Measurements from ENCODE around the gene AMBRA1.
A peak's percentile ranks its signal among the peaks of the same experiment; 100 is the strongest.
"Not testable (repeated sequence)": the region's sequence is repeated elsewhere in the genome, so short reads cannot be mapped to it uniquely, and the experiment has no call there.

AMBRA1 gene

DNA sequence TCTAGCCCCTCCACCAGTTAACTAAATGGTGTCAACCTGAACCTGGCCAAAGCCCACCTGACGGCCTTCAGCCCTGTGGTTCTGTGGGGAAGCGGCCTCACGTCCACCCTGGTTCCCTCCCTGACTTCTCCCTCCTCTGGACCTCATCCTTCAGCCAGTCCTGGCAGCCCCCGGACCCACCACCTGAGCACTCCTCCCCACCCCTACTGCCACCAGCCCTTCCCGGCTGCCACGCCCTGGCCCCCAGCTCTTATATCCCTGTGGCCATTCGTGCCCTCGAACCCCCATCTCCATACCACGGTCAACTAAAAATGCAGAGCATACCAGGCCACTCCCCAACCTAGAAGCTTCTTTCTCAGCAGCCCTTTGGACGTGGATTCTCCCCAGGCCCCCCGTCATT, 216.5 kb downstream of the AMBRA1 start:
- H3K27ac Mint-ChIP-seq, result no peak overlapping the region
- H3K9me3 Mint-ChIP-seq, result no peaks in the 10 kb centered on the region
- peaks cover 4% of the 10 kb centered on the region for H3K4me1 Mint-ChIP-seq (ENCODE audit: low read depth)
- H3K36me3 Mint-ChIP-seq (ENCODE audit: low read depth), result peaks cover 20% of the 10 kb centered on the region
- H3K4me3 Mint-ChIP-seq, result no peak overlapping the region
- peaks cover 4% of the 10 kb centered on the region for H3K27me3 Mint-ChIP-seq

DNA sequence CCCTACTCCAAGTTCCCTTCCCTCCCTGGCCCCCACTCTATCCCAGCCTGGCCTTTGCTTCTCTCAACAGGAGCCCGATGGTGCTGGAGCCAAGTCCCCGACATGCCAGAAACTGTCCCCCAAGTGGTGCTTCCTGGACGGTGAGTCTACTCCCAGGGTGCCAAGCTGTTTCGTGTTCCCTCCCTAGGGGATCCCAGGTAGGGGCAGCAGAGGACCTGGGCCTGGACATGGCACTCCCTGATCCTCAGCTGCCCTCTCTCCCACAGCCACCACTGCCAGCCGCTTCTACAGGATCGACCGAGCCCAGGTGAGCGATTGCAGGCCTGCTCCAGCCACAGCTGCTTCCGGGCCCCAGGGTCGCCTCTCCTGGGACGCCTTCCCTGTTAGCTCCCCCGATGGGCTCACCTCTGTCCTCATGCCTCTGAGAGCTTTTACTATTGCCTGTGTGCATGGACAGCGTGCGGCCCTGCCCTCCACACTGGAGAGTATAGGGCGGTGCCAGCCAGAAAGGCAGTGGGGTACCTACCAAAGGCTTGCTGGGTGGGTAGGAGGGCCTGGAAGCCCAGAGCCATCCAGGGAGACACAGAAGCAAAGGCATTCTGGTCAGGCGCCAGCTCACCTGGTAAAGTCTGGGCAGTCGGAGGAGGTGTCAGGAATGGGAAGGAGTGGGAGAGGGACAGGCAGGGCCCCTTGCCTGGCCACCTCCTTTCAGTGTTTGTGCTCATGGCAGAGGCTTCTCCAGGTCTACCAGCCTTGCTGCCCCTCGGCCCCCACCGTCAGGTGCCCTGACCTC, 217.4 kb downstream of the AMBRA1 start:
- H3K9me3 Mint-ChIP-seq, result no peaks in the 10 kb centered on the region
- H3K4me1 Mint-ChIP-seq (ENCODE audit: low read depth), result peaks cover 4% of the 10 kb centered on the region
- no peaks in the 10 kb centered on the region for H3K27me3 Mint-ChIP-seq
- peaks cover 25% of the 10 kb centered on the region for H3K36me3 Mint-ChIP-seq (ENCODE audit: low read depth)
- H3K27ac Mint-ChIP-seq, result no peak overlapping the region
- H3K4me3 Mint-ChIP-seq, result no peak overlapping the region

DNA sequence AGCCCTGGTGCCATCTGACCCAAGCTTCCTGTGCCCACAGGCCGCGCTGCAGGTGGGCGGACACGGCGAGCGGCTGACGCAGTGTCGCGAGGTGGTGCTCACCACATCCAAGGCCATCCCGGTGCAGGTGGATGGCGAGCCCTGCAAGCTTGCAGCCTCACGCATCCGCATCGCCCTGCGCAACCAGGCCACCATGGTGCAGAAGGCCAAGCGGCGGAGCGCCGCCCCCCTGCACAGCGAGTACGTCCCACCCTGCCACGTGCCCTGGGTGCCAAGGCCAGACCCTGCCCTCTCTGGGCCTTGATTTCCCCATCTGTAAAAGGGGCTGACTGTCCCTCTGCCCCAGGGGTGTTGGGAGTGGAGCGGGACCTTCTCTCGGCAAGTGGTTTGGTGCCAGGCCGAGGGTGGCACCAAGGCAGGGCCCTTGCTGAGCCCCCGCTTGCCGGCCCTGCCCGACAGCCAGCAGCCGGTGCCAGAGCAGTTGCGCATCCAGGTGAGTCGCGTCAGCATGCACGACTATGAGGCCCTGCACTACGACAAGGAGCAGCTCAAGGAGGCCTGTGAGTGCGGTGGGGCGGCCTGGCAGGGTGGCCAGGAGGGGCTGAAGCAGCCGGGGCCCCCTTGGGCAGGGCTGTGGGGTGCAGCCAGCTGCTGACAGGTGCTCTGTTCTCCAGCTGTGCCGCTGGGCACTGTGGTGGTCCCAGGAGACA, 218.3 kb downstream of the AMBRA1 start:
- H3K4me3 Mint-ChIP-seq, result no peak overlapping the region
- peaks cover 4% of the 10 kb centered on the region for H3K4me1 Mint-ChIP-seq (ENCODE audit: low read depth)
- H3K27me3 Mint-ChIP-seq, result no peaks in the 10 kb centered on the region
- H3K36me3 Mint-ChIP-seq (ENCODE audit: low read depth), result peaks cover 27% of the 10 kb centered on the region
- no peaks in the 10 kb centered on the region for H3K9me3 Mint-ChIP-seq
- H3K27ac Mint-ChIP-seq, result no peak overlapping the region

DNA sequence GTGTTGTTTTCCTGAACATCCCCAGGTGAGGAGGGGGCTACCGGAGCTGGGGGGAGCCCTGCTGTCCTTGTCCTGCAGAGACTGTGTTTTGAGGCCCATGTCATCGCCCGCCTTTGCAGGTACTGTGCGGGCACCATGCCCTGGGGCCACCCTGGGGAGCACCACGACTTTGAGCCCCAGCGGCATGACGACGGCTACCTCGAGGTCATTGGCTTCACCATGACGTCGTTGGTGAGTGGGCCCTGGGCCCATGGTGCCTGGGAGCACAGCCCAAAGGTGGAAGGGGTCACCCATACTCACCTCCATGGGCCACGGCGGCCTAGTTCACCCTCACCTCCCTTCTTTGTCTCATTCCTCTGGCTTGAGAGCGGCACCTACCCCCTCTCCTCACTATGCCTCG, 219.0 kb downstream of the AMBRA1 start:
- Mint-ChIP-seq H3K27ac (no peak overlapping the region), H3K9me3 (no peaks in the 10 kb centered on the region), H3K36me3 (ENCODE audit: low read depth) (peaks cover 32% of the 10 kb centered on the region), H3K27me3 (no peaks in the 10 kb centered on the region), H3K4me3 (no peak overlapping the region), H3K4me1 (ENCODE audit: low read depth) (no peaks in the 10 kb centered on the region)

DNA sequence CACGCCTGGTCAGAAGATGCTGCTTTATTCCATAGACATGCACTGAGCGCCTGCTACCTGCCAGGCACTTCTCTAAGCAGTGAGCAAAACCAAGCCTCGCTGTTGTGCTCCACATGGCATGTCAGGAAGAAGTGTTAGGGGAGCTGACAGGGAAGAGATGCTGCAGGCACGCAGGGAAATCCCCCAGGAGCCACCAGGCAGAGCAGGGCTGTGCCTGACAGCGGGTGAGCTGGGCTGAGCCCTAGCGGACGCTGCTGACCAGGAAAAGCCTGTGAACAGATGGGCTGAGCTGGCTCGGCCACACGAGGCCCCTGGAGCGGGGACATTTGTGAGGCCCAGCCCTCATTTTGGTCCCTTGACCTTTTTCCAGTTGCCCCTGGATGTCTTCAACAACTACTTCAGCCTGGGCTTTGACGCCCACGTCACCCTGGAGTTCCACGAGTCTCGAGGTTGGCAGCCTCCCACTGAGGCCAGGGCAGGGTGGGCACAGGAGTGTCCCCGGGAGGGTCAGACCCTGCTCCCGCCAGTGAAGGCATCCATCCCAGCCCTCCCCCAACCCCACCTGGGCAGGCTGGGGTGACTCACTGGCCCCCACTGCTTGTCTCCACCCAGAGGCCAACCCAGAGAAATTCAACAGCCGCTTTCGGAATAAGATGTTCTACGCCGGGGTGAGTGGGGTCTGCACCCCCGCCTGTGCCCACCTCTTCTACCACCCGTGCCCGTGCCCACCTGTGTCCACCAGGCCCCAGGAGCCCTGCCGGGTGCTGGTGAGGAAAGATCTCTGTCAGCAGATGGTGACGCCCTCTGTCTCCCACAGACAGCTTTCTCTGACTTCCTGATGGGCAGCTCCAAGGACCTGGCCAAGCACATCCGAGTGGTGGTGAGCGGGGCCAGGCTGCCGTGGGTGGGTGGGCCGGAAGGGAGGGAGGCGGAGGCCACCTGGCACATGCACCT, 219.8 kb downstream of the AMBRA1 start:
- H3K27ac Mint-ChIP-seq, result no peak overlapping the region

DNA sequence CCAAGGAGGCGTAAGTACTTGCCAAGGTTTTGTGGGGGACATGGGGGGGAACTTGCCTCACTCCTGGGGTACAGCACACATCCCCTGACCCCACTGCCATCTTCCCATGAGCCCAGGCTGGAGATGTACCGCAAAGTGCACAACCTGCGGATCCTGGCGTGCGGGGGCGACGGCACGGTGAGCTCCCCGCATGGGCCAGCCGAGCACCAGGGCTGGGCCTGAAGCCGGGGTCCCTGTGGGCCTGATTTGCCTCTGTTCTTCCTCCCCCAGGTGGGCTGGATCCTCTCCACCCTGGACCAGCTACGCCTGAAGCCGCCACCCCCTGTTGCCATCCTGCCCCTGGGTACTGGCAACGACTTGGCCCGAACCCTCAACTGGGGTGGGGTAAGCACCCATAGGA, 221.3 kb downstream of the AMBRA1 start:
- peaks cover 33% of the 10 kb centered on the region for H3K36me3 Mint-ChIP-seq (ENCODE audit: low read depth)

More for the DNA sequence above, 219.8 kb downstream of the AMBRA1 start:
- H3K4me1 Mint-ChIP-seq (ENCODE audit: low read depth), result no peaks in the 10 kb centered on the region
- H3K36me3 Mint-ChIP-seq (ENCODE audit: low read depth), result peaks cover 39% of the 10 kb centered on the region
- no peak overlapping the region for H3K4me3 Mint-ChIP-seq
- H3K9me3 Mint-ChIP-seq, result no peaks in the 10 kb centered on the region
- H3K27me3 Mint-ChIP-seq, result no peaks in the 10 kb centered on the region

DNA sequence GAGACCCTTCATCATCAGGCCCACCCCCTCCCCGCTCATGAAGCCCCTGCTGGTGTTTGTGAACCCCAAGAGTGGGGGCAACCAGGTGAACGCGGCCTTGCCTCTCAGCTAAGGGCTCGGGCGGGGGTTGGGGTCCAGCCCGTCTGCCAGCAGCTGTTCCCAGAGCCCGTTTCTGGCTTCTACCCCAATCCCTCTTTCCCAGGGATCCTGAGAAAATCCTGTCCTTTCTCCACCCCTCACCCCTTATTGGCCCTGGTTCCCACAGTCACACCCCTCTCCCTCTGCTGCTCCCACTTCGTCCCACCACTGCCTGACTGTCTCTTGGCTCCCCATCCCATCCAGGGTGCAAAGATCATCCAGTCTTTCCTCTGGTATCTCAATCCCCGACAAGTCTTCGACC, 221.7 kb downstream of the AMBRA1 start:
- no peaks in the 10 kb centered on the region for H3K9me3 Mint-ChIP-seq
- H3K27me3 Mint-ChIP-seq, result no peaks in the 10 kb centered on the region
- H3K4me3 Mint-ChIP-seq, result no peak overlapping the region
- peaks cover 29% of the 10 kb centered on the region for H3K36me3 Mint-ChIP-seq (ENCODE audit: low read depth)
- H3K4me1 Mint-ChIP-seq (ENCODE audit: low read depth), result peaks cover 7% of the 10 kb centered on the region
- H3K27ac Mint-ChIP-seq, result no peak overlapping the region

More for the DNA sequence above, 221.3 kb downstream of the AMBRA1 start:
- H3K4me1 Mint-ChIP-seq (ENCODE audit: low read depth); H3K4me3 Mint-ChIP-seq; H3K27ac Mint-ChIP-seq; H3K9me3 Mint-ChIP-seq; H3K27me3 Mint-ChIP-seq: not testable (repeated sequence)

DNA sequence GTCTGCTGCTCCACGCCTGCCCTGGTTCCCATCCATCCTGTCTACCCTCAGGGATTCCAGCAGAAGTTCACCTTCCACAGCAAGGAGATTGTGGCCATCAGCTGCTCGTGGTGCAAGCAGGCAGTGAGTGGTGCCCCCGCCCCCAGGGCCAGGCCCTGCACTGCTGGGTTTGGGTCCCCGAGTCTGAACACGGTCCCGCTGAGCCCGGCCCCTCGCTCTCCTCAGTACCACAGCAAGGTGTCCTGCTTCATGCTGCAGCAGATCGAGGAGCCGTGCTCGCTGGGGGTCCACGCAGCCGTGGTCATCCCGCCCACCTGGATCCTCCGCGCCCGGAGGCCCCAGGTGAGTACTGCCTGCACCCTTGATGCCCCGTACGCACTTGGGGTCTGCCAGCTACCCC, 222.6 kb downstream of the AMBRA1 start:
- not testable (repeated sequence) for H3K27me3 Mint-ChIP-seq, H3K27ac Mint-ChIP-seq, H3K9me3 Mint-ChIP-seq, H3K4me3 Mint-ChIP-seq
- Mint-ChIP-seq H3K36me3 (ENCODE audit: low read depth) (peaks cover 25% of the 10 kb centered on the region), H3K4me1 (ENCODE audit: low read depth) (peaks cover 10% of the 10 kb centered on the region)

DNA sequence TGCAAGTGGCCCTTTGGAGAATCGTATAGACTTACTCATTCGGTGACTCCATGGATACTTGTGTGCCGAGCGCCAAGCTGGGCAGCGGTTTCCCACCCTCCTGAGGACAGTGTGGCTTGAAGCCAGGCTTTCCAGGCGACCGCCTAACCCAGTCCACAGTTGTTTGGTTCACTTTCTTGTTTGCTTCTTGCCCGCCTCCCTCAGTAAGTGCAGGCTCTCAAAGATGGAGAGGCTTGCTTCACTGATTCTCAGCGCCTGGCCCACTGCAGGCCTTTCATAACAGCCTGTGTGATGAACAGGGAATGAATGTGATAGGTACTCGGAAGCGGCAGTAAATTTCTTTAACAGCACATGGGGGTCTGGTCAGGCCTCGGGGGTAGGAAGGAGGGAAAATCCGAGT, 223.6 kb downstream of the AMBRA1 start:
- Mint-ChIP-seq H3K9me3 (no peaks in the 10 kb centered on the region), H3K4me1 (ENCODE audit: low read depth) (peaks cover 10% of the 10 kb centered on the region), H3K27me3 (no peaks in the 10 kb centered on the region), H3K36me3 (ENCODE audit: low read depth) (peaks cover 24% of the 10 kb centered on the region), H3K27ac (no peak overlapping the region), H3K4me3 (no peak overlapping the region)

DNA sequence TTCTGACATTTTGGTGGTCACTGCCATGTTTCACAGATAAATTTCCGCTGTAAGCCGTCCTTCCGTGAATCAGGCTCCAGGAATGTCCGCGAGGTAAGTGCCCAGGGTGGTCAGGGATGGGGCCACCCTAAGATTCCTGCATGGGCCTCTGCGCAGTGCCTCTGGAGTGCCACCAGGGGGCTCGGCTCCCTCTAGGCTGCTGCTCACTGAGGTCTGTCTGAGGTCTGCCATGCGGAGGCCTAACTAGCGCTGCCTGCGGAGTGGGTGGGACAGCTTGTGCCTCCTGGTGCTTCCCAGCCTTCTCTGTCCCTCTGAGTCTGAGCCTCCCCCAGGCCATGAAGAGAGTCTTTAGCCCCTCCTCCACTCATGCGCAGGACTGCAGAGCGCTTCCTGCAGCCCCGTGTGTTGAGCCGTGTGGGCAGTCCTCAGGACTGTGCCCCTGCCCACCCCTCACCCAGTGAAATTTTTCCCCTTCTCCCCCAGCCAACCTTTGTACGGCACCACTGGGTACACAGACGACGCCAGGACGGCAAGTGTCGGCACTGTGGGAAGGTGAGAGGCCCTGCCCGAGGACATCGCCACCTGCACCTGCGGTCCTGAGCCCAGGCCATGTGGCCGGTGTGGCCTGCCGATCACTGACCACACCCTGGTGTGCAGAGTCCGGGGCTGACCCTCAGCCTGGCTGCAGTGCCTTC, 224.2 kb downstream of the AMBRA1 start:
- Mint-ChIP-seq H3K9me3 (no peaks in the 10 kb centered on the region), H3K4me3 (no peak overlapping the region), H3K4me1 (ENCODE audit: low read depth) (peaks cover 10% of the 10 kb centered on the region), H3K27me3 (no peaks in the 10 kb centered on the region), H3K27ac (peak overlapping the region; percentile 40), H3K36me3 (ENCODE audit: low read depth) (peaks cover 20% of the 10 kb centered on the region)

DNA sequence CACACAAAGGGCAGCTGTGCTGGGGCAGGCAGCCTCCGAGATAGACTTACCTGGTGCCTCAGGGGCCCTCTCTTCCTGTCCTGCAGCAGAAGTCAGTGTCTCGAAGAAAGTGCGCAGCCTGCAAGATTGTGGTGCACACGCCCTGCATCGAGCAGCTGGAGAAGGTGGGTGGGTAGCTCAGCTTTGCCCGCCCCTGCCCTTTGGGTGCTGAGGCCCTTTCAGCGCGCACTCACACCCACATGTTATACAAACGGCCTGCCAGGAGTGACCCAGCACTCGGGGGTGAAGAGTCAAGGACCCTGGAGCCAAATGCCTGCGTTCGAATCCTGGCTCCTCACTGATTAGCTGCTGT, 225.9 kb downstream of the AMBRA1 start:
- Mint-ChIP-seq H3K27me3 (no peaks in the 10 kb centered on the region), H3K27ac (no peak overlapping the region), H3K4me1 (ENCODE audit: low read depth) (peaks cover 17% of the 10 kb centered on the region), H3K4me3 (no peak overlapping the region), H3K36me3 (ENCODE audit: low read depth) (peaks cover 20% of the 10 kb centered on the region), H3K9me3 (no peaks in the 10 kb centered on the region)

DNA sequence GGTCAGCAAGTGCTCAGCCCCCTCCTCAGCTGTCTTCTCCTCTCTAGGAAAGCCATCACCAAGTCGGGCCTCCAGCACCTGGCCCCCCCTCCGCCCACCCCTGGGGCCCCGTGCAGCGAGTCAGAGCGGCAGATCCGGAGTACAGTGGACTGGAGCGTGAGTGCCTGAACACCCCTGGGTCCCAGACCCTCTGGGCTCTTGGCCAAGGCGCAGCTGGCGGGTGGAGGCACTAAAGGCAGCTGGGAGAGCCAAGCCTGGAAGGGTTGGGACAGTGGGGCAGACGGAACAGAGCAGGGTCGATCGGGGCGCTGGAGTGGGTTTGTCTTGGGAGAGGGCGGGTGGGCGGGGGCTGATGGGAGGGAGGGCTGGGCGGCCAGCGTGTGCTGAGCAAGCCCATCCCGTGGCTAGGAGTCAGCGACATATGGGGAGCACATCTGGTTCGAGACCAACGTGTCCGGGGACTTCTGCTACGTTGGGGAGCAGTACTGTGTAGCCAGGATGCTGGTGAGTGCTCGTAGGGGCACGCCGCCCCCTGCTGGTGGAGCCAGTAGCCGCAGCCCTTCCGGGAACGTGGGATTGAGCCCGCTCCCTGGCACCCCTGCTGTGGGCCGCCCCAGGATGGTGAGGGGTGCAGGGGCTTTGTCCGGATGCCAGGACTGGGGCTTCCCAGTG, 226.4 kb downstream of the AMBRA1 start:
- Mint-ChIP-seq H3K9me3 (no peaks in the 10 kb centered on the region), H3K36me3 (ENCODE audit: low read depth) (peaks cover 20% of the 10 kb centered on the region), H3K27me3 (no peaks in the 10 kb centered on the region), H3K4me1 (ENCODE audit: low read depth) (peaks cover 23% of the 10 kb centered on the region), H3K4me3 (no peak overlapping the region), H3K27ac (no peak overlapping the region)

DNA sequence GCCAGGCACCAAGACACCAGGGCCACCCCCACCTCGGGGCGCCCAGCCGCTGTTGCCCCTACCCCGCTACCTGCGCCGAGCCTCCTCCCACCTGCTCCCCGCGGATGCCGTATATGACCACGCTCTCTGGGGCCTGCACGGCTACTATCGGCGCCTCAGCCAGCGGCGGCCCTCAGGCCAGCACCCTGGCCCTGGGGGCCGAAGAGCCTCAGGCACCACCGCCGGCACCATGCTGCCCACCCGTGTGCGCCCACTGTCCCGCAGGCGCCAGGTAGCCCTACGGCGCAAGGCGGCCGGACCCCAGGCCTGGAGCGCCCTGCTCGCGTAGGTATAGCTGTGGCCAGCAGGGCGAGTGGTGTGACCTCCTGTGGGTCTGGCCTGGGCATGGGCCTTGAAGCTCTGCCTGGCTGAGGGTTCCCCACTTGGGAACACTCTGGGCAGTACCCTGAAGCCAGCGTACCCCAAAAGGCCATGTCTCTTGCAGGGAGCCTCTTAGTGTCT, 227.1 kb downstream of the AMBRA1 start:
- no peak overlapping the region for H3K4me3 Mint-ChIP-seq
- no peak overlapping the region for H3K27ac Mint-ChIP-seq
- H3K36me3 Mint-ChIP-seq (ENCODE audit: low read depth), result peaks cover 16% of the 10 kb centered on the region
- H3K9me3 Mint-ChIP-seq, result no peaks in the 10 kb centered on the region
- peaks cover 28% of the 10 kb centered on the region for H3K4me1 Mint-ChIP-seq (ENCODE audit: low read depth)
- H3K27me3 Mint-ChIP-seq, result no peaks in the 10 kb centered on the region

DNA sequence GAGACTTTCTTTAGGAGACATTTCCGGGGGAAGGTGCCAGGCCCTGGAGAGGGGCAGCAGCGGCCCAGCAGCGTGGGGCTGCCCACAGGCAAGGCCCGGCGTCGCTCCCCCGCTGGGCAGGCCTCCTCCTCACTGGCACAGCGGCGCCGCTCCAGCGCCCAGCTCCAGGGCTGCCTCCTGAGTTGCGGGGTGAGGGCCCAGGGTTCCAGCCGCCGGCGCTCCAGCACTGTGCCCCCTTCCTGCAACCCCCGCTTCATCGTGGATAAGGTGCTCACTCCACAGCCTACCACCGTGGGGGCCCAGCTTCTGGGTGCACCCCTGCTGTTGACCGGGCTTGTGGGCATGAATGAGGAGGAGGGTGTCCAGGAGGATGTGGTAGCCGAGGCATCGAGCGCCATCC, 227.6 kb downstream of the AMBRA1 start:
- H3K9me3 Mint-ChIP-seq, result no peaks in the 10 kb centered on the region
- no peak overlapping the region for H3K4me3 Mint-ChIP-seq
- H3K27ac Mint-ChIP-seq, result no peak overlapping the region
- H3K4me1 Mint-ChIP-seq (ENCODE audit: low read depth), result peaks cover 33% of the 10 kb centered on the region
- no peaks in the 10 kb centered on the region for H3K27me3 Mint-ChIP-seq
- H3K36me3 Mint-ChIP-seq (ENCODE audit: low read depth), result peaks cover 12% of the 10 kb centered on the region

Data from stimulated activated naive CD8-positive, alpha-beta T cell treated with anti-CD3 and anti-CD28 coated beads, Interleukin-15, Interleukin-2, amounts not matched to agents 100 ng/mL and 50 ng/mL, for 24 hours (primary cell).